Keratinocyte (primary cell): ENCODE data around the gene SWAP70. TPM values are rescaled to one million over a fixed set of nuclear protein-coding genes. Genes with fewer than 3 reads are reported as not detected.

Experiments
- DNase-seq: peaks from one replicate; pipeline ENCODE4 v3.0.0-alpha.2; 2011; ENCODE audit warnings: low read depth, missing footprints, low spot score
- FAIRE-seq: peaks from 2 replicates; lab custom pipeline; 2011; peaks lifted over from hg19 to GRCh38; lab: Jason Lieb, UNC
- H2AFZ ChIP-seq: 2 replicates; pipeline ENCODE4 v1.6.0; 2012; ENCODE audit warnings: low read length, control low read depth, inconsistent platforms; ENCODE audit not compliant: control insufficient read depth
- H3K27ac ChIP-seq: 2 replicates; pipeline ENCODE4 v1.5.1; 2011; ENCODE audit warnings: low read length; ENCODE audit not compliant: control insufficient read depth, insufficient read depth
- H3K27me3 ChIP-seq: 3 replicates; pipeline ENCODE4 v1.6.0; 2011; ENCODE audit warnings: low read length; ENCODE audit not compliant: control insufficient read depth, insufficient read depth; ENCODE audit errors: extremely low read depth
- H3K36me3 ChIP-seq, 2 experiments: 2 replicates in 1 of 2; 3 replicates in 1 of 2; pipeline ENCODE4 v1.5.1; 2011; ENCODE audit warnings: low read length in 2 of 2, mild to moderate bottlenecking in 1 of 2; ENCODE audit not compliant: control insufficient read depth in 2 of 2, insufficient read depth in 2 of 2; ENCODE audit errors: extremely low read depth in 1 of 2
- H3K4me1 ChIP-seq: 3 replicates; pipeline ENCODE4 v1.5.1; 2011; ENCODE audit warnings: low read length; ENCODE audit not compliant: control insufficient read depth, insufficient read depth; ENCODE audit errors: extremely low read depth
- H3K4me2 ChIP-seq: 3 replicates; pipeline ENCODE4 v1.6.0; 2011; ENCODE audit warnings: low read depth, low read length; ENCODE audit not compliant: control insufficient read depth, insufficient read depth; ENCODE audit errors: extremely low read depth
- H3K4me3 ChIP-seq, 3 experiments: fragments of 200-600 bp in 1 of 3; sonication (generic) in 1 of 3; 2 replicates in 2 of 3; 3 replicates in 1 of 3; pipeline ENCODE4 v1.5.1; 2011 to 2016; ENCODE audit warnings: low read length in 3 of 3, mild to moderate bottlenecking in 3 of 3, control low read depth in 2 of 3, inconsistent platforms in 1 of 3, low read depth in 1 of 3, mixed read lengths in 1 of 3, mixed run types in 1 of 3, moderate library complexity in 1 of 3; ENCODE audit not compliant: control insufficient read depth in 2 of 3, insufficient read depth in 2 of 3; ENCODE audit errors: extremely low read depth in 1 of 3
- H3K79me2 ChIP-seq: 2 replicates; pipeline ENCODE4 v1.6.0; 2012; ENCODE audit warnings: low read length; ENCODE audit not compliant: control insufficient read depth, insufficient read depth
- H3K9ac ChIP-seq: 3 replicates; pipeline ENCODE4 v1.6.0; 2011; ENCODE audit warnings: low read length; ENCODE audit not compliant: control insufficient read depth, insufficient read depth; ENCODE audit errors: extremely low read depth
- H3K9me1 ChIP-seq: 3 replicates; pipeline ENCODE4 v1.6.0; 2011; ENCODE audit warnings: low read length; ENCODE audit not compliant: control insufficient read depth, insufficient read depth; ENCODE audit errors: extremely low read depth
- H3K9me3 ChIP-seq: 2 replicates; pipeline ENCODE4 v1.5.1; 2012; ENCODE audit warnings: low read depth, low read length; ENCODE audit not compliant: control insufficient read depth
- H4K20me1 ChIP-seq: 3 replicates; pipeline ENCODE4 v1.6.0; 2011; ENCODE audit warnings: low read length; ENCODE audit not compliant: control insufficient read depth, insufficient read depth; ENCODE audit errors: extremely low read depth
- EZH2 ChIP-seq: IDR thresholded peaks from one replicate; pipeline ENCODE4 v1.6.1; 2012; ENCODE audit warnings: inconsistent platforms, mild to moderate bottlenecking, low read length, moderate library complexity
- dilution Hi-C: fragments of 300-500 bp; cut with MboI; formaldehyde crosslinking; loops from one replicate; pipeline ENCODE4 v1.7.0; 2020; ENCODE audit warnings: low sequenced_read_pairs; ENCODE audit not compliant: extremely low pct_ligation_motif_present
- polyA plus RNA-seq, 5 experiments: library from polyadenylated mRNA; depleted of rRNA in 3 of 5; stranded (reverse) in 3 of 5; stranded (forward) in 1 of 5; unstranded in 1 of 5; fragments of >200 nt; gene quantifications; 1 replicate in 1 of 5; 2 replicates in 3 of 5; 3 replicates in 1 of 5; pipeline versions ENCODE4 v1.2.1 to v1.2.3, GENCODE V29; 2011 to 2012; ENCODE audit warnings: missing spikeins in 2 of 5, low read depth in 1 of 5, low replicate concordance in 1 of 5
- TF ChIP-seq, protein P1 (sequence below), 3 experiments: IDR thresholded peaks in 1 of 3; conservative IDR thresholded peaks in 1 of 3; optimal IDR thresholded peaks in 1 of 3; 2 replicates in 2 of 3; 3 replicates in 1 of 3; pipeline versions ENCODE3 to v1.5.1; 2011; ENCODE audit warnings: low read length in 3 of 3, mild to moderate bottlenecking in 3 of 3, moderate library complexity in 2 of 3, control low read depth in 1 of 3, inconsistent platforms in 1 of 3; ENCODE audit not compliant: insufficient read depth in 2 of 3; ENCODE audit errors: extremely low read depth in 1 of 3

The SWAP70 gene
- polyA plus RNA-seq, 1 donor (not counting 4 experiments of a cell fraction or from before 2014, with no cell fraction given), result 28.5 TPM

DNA sequence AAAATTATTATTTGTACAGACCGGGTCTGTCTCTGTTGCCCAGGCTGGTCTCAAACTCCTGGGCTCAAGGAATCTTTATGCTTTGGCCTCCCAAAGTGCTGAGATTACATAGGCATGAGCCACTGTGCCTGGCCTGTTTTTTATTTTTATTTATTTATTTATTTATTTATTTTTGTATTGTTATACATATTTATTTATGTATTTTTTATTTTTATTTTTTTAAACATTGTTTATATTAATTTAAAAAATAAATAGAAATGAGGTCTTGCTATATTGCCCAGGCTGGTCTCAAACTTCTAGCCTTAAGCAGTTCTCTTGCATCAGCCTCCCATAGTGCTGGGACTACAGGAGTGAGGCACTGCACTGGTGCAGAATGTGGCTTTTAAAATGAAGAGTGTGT is 47.0 kb downstream of the SWAP70 start:
- Histone ChIP-seq H2AFZ (no peak overlapping the region), H3K4me3 (no peak overlapping the region), H3K9ac (no peak overlapping the region), H3K4me1 (no peaks in the 10 kb centered on the region), H3K36me3 (peaks cover 0 to 4% of the 10 kb centered on the region in 2 experiments), H3K9me1 (no peaks in the 10 kb centered on the region), H3K27ac (no peak overlapping the region), H3K79me2 (peaks cover 52% of the 10 kb centered on the region), H4K20me1 (no peaks in the 10 kb centered on the region), H3K9me3 (no peaks in the 10 kb centered on the region), H3K4me2 (no peak overlapping the region), H3K27me3 (no peaks in the 10 kb centered on the region)
- dilution Hi-C loops, result no loop called here
- FAIRE-seq (no peak), DNase-seq (no peak)
- no peak for TF ChIP-seq EZH2

DNA sequence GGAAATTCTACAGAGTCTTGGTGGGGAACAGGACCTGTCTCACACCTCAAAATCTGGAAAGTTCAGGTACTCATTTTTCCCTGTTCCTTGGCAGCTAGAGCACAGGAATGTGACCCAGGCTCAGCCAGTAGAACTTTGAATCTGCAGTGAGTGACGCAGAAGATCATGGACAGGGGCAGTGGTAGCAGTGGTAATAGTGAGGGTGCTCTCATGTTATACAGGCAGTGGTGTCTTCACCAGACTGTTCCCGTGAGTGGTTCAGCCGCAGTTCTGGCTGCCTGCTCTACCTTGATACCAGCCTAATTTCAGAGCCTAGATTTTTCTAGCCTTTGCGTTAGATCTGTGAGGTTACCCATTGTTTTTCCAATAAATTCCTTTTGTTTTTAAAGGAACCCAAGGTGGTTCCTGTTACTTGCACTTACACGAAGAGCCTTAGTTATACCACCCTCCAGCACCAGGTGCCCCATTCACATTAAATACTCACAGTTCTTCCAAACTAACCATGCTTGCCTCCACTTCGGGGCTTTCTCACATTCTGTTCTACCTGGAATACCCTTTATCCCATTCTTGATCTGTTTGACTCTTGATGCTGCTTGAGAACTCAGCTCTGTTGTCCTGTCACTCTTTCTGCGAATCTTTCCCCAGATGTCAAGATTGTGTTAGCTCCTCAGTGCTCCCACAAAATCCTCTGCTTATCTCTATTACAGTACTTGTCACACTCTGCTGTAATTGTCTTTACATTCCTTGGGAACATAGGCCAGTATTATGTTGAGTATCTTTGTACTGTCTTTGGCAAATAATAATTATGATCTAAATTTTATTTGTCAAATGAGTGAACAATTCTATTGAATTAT is 47.8 kb downstream of the SWAP70 start:
- Histone ChIP-seq H3K79me2 (peaks cover 48% of the 10 kb centered on the region), H3K4me2 (no peak overlapping the region), H3K4me3 (no peak overlapping the region), H3K9ac (no peak overlapping the region), H2AFZ (no peak overlapping the region), H3K4me1 (peaks cover 5% of the 10 kb centered on the region), H3K36me3 (peaks cover 0 to 4% of the 10 kb centered on the region in 2 experiments), H4K20me1 (no peaks in the 10 kb centered on the region), H3K27me3 (no peaks in the 10 kb centered on the region), H3K9me1 (no peaks in the 10 kb centered on the region), H3K27ac (no peak overlapping the region), H3K9me3 (no peaks in the 10 kb centered on the region)
- no peak for FAIRE-seq
- dilution Hi-C loops, result no loop called here
- DNase-seq, result no peak
- TF ChIP-seq, protein P1, sequence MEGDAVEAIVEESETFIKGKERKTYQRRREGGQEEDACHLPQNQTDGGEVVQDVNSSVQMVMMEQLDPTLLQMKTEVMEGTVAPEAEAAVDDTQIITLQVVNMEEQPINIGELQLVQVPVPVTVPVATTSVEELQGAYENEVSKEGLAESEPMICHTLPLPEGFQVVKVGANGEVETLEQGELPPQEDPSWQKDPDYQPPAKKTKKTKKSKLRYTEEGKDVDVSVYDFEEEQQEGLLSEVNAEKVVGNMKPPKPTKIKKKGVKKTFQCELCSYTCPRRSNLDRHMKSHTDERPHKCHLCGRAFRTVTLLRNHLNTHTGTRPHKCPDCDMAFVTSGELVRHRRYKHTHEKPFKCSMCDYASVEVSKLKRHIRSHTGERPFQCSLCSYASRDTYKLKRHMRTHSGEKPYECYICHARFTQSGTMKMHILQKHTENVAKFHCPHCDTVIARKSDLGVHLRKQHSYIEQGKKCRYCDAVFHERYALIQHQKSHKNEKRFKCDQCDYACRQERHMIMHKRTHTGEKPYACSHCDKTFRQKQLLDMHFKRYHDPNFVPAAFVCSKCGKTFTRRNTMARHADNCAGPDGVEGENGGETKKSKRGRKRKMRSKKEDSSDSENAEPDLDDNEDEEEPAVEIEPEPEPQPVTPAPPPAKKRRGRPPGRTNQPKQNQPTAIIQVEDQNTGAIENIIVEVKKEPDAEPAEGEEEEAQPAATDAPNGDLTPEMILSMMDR (optimal IDR thresholded peaks at IDR 0.05 in 1 of 3, IDR thresholded peaks at IDR 0.05 in 1 of 3, conservative IDR thresholded peaks at IDR 0.05 in 1 of 3; ENCODE audit: extremely low read depth in 1 of 3, insufficient read depth in 2 of 3, low read length in 3 of 3), result no peak
- no peak for TF ChIP-seq EZH2
